IMR-90 (cell line): ENCODE results near the gene SLC2A6. TPM values are rescaled to one million over a fixed set of nuclear protein-coding genes. Genes with fewer than 3 reads are reported as not detected.

Experiments used
- ATAC-seq: fragments of 200-7000 bp; cut with Tn5 transposase; 2 replicates; pipeline ENCODE4 v1.9.1; 2020; ENCODE audit warnings: low read depth, mild to moderate bottlenecking, moderate library complexity
- BruUV-seq: library from RNA; stranded (reverse); fragments of 400-500 nt; replicated peaks from 2 replicates; lab custom pipeline; 2021; lab: Mats Ljungman, UMichigan
- CTCF ChIA-PET: fragments of 300-600 bp; formaldehyde crosslinking; extraction: SDS; loops from one replicate; lab custom pipeline; 2021; ENCODE audit warnings: antibody characterized with exemption; lab: Yijun Ruan, JAX
- POLR2A ChIA-PET: fragments of 300-600 bp; sonication (Branson Sonifier 250); formaldehyde crosslinking; loops from one replicate; lab custom pipeline; 2022; ENCODE audit warnings: antibody characterized with exemption; ENCODE audit not compliant: unreplicated experiment; lab: Charles Lee
- DNase-seq: peaks from one replicate; pipeline ENCODE4 v3.0.0; 2013
- H2AFZ ChIP-seq: replicated peaks from 2 replicates; pipeline ENCODE3; 2013; ENCODE audit warnings: low read length, mild to moderate bottlenecking; ENCODE audit not compliant: poor library complexity
- H2AK5ac ChIP-seq: 2 replicates; pipeline ENCODE4 v1.6.1; 2013; ENCODE audit warnings: low read depth, low read length, inconsistent platforms
- H2AK9ac ChIP-seq: replicated peaks from 2 replicates; pipeline ENCODE3; 2013; ENCODE audit warnings: mild to moderate bottlenecking, low read depth, low read length, moderate library complexity; ENCODE audit not compliant: poor library complexity
- H2BK120ac ChIP-seq: 2 replicates; pipeline ENCODE4 v1.6.1; 2013; ENCODE audit warnings: low read depth, low read length, inconsistent platforms
- H2BK15ac ChIP-seq: 3 replicates; pipeline ENCODE4 v1.6.1; 2013; ENCODE audit warnings: low read depth, low read length, inconsistent platforms
- H2BK20ac ChIP-seq: 2 replicates; pipeline ENCODE4 v1.6.1; 2013; ENCODE audit warnings: low read depth, mild to moderate bottlenecking, inconsistent platforms, low read length, moderate library complexity
- H2BK5ac ChIP-seq: 2 replicates; pipeline ENCODE4 v1.6.1; 2013; ENCODE audit warnings: mild to moderate bottlenecking, low read depth, low read length, inconsistent platforms; ENCODE audit not compliant: poor library complexity, severe bottlenecking
- H3K14ac ChIP-seq: replicated peaks from 2 replicates; pipeline ENCODE4 v1.6.1; 2013; ENCODE audit warnings: low read depth, low read length, inconsistent platforms
- H3K18ac ChIP-seq: 2 replicates; pipeline ENCODE4 v1.6.1; 2013; ENCODE audit warnings: low read depth, low read length, control low read depth
- H3K23ac ChIP-seq: 2 replicates; pipeline ENCODE4 v1.6.1; 2013; ENCODE audit warnings: low read depth, low read length, inconsistent platforms
- H3K27ac ChIP-seq: 2 replicates; pipeline ENCODE4 v1.5.1; 2013; ENCODE audit warnings: mild to moderate bottlenecking, control low read depth, low read length; ENCODE audit not compliant: insufficient read depth
- H3K27me3 ChIP-seq: 2 replicates; pipeline ENCODE4 v1.6.1; 2013; ENCODE audit warnings: low read length; ENCODE audit not compliant: control insufficient read depth, insufficient read depth
- H3K36me3 ChIP-seq: 2 replicates; pipeline ENCODE4 v1.6.1; 2013; ENCODE audit warnings: low read length, mixed read lengths; ENCODE audit not compliant: control insufficient read depth, insufficient read depth
- H3K4ac ChIP-seq: 2 replicates; pipeline ENCODE4 v1.6.1; 2013; ENCODE audit warnings: low read depth, low read length, inconsistent platforms
- H3K4me1 ChIP-seq: 2 replicates; pipeline ENCODE4 v1.6.1; 2013; ENCODE audit warnings: low read length, mixed read lengths; ENCODE audit not compliant: control insufficient read depth, insufficient read depth
- H3K4me2 ChIP-seq: 2 replicates; pipeline ENCODE4 v1.6.1; 2013; ENCODE audit warnings: low read depth, mild to moderate bottlenecking, control low read depth, low read length, moderate library complexity
- H3K4me3 ChIP-seq: 2 replicates; pipeline ENCODE4 v1.5.1; 2013; ENCODE audit warnings: low read depth, mild to moderate bottlenecking, control low read depth, low read length, moderate library complexity; ENCODE audit not compliant: insufficient read depth
- H3K56ac ChIP-seq: 2 replicates; pipeline ENCODE4 v1.6.1; 2013; ENCODE audit warnings: low read length, inconsistent platforms; ENCODE audit not compliant: insufficient read depth; ENCODE audit errors: extremely low read depth
- H3K79me1 ChIP-seq, 2 experiments: 2 replicates each; pipeline ENCODE4 v1.6.1; 2013; ENCODE audit warnings: low read length in 2 of 2, inconsistent platforms in 1 of 2, low read depth in 1 of 2
- H3K9ac ChIP-seq: 2 replicates; pipeline ENCODE4 v1.6.1; 2013; ENCODE audit warnings: low read depth, low read length, control low read depth
- H3K9me1 ChIP-seq: 2 replicates; pipeline ENCODE4 v1.6.1; 2013; ENCODE audit warnings: low read length, inconsistent platforms; ENCODE audit not compliant: insufficient read depth
- H3K9me3 ChIP-seq: 2 replicates; pipeline ENCODE4 v1.6.1; 2013; ENCODE audit warnings: low read length; ENCODE audit not compliant: control insufficient read depth, insufficient read depth
- H4K20me1 ChIP-seq: 2 replicates; pipeline ENCODE4 v1.6.1; 2013; ENCODE audit warnings: low read length, inconsistent platforms; ENCODE audit not compliant: insufficient read depth
- H4K5ac ChIP-seq: 2 replicates; pipeline ENCODE4 v1.6.1; 2013; ENCODE audit warnings: mild to moderate bottlenecking, low read depth, low read length, control low read depth
- H4K8ac ChIP-seq, 2 experiments: 2 replicates each; pipeline ENCODE4 v1.6.1; 2013; ENCODE audit warnings: low read depth in 2 of 2, low read length in 2 of 2, control low read depth in 1 of 2, inconsistent platforms in 1 of 2
- H4K91ac ChIP-seq: 2 replicates; pipeline ENCODE4 v1.6.1; 2013; ENCODE audit warnings: low read depth, low read length, inconsistent platforms; ENCODE audit not compliant: insufficient read depth
- CEBPB ChIP-seq: IDR thresholded peaks from 2 replicates; pipeline ENCODE4 v1.6.1; 2012; ENCODE audit warnings: low read depth, low read length, improper control_type of control experiment
- FOS ChIP-seq: fragments of 150-350 bp; IDR thresholded peaks from 2 replicates; pipeline ENCODE4 v1.6.1; 2016; ENCODE audit warnings: low read depth, low read length
- WGBS, 2 experiments: methylation state at CpG; one replicate each; pipeline versions ENCODE4 v1.1.5 to v1.1.7; 2013; ENCODE audit warnings: missing lambda C conversion rate in 2 of 2; ENCODE audit not compliant: insufficient read length in 1 of 2; ENCODE audit errors: extremely low coverage in 2 of 2; 5-methylcytosine and 5-hydroxymethylcytosine counted together
- dilution Hi-C: fragments of 300-500 bp; cut with HindIII; formaldehyde crosslinking; loops from one replicate; pipeline ENCODE4 v1.14.3; 2018; ENCODE audit warnings: low sequenced_read_pairs; ENCODE audit not compliant: unreplicated experiment
- in situ Hi-C: fragments of 300-500 bp; cut with MboI; formaldehyde crosslinking; loops from 3 replicates; pipeline ENCODE4 v1.14.3; 2019; ENCODE audit warnings: low sequenced_read_pairs, inconsistent platforms, mixed read lengths
- intact Hi-C: fragments of 100-400 bp; cut with micrococcal nuclease; formaldehyde crosslinking; loops from 2 replicates; pipeline ENCODE4 v1.10.0; 2022
- polyA plus RNA-seq, 3 experiments: library from polyadenylated mRNA; depleted of rRNA; stranded (reverse); fragments of >200 nt; gene quantifications; 2 replicates each; pipeline ENCODE4 v1.2.3, GENCODE V29; 2012; ENCODE audit warnings: low replicate concordance in 1 of 3
- total RNA-seq: library from RNA; depleted of rRNA; stranded (reverse); fragments of >200 nt; gene quantifications from 2 replicates; pipeline ENCODE4 v1.2.3, GENCODE V29; 2012

SLC2A6 gene
- total and polyA plus RNA-seq, 2 of the 4 experiments (the other 2 are of a cell fraction): 2.9 to 8.5 TPM

DNA sequence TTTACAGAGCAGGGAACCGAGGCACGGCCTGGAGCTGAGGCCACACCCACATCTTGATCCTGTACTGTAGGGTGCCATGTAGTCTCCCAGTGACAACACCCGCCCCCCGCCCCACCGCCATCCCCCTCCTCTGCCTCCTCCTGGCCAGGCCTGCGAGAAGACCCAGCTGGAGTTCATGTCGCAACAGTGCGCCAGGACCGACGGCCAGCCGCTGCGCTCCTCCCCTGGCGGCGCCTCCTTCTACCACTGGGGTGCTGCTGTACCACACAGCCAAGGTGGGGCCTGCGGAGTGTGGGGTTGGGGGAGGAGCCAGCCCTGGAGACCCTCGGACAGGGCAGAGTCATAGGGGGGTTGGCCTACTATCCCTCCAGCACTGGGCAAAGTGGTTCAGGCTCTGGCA lies 42.2 kb downstream of the SLC2A6 start:
- POLR2A ChIA-PET: no interaction called here
- no peaks in the 10 kb centered on the region for H3K27me3 ChIP-seq
- H3K14ac ChIP-seq: no peak overlapping the region
- H2BK15ac ChIP-seq: no peak overlapping the region
- no peak overlapping the region for H2BK20ac ChIP-seq
- no peak overlapping the region for H2AK5ac ChIP-seq
- no peak overlapping the region for H3K23ac ChIP-seq
- no peak for ATAC-seq
- no peaks in the 10 kb centered on the region for H3K9me3 ChIP-seq
- no peak overlapping the region for H3K56ac ChIP-seq
- no peak overlapping the region for H3K27ac ChIP-seq
- H4K91ac ChIP-seq: no peak overlapping the region
- H2AK9ac ChIP-seq: no peak overlapping the region
- H4K8ac ChIP-seq: no peak overlapping the region
- no peak overlapping the region for H4K5ac ChIP-seq
- H3K4me1 ChIP-seq: no peaks in the 10 kb centered on the region
- no peaks in the 10 kb centered on the region for H3K79me1 ChIP-seq
- no peak overlapping the region for H3K4ac ChIP-seq
- no peak overlapping the region for H3K18ac ChIP-seq
- CTCF ChIA-PET: no interaction called here
- DNase-seq: no peak
- no peaks in the 10 kb centered on the region for H3K9me1 ChIP-seq
- no peak overlapping the region for H3K4me3 ChIP-seq
- no TSS peak for BruUV-seq
- WGBS, 2 experiments: no CpG with 5 or more reads among the region's 16 CpGs
- no peak overlapping the region for H2BK5ac ChIP-seq
- H3K9ac ChIP-seq: no peak overlapping the region
- in situ Hi-C loops (no loop called here), intact Hi-C loops (no loop called here), dilution Hi-C loops (no loop called here)
- no peak overlapping the region for H2BK120ac ChIP-seq
- no peak for TF ChIP-seq FOS
- TF ChIP-seq CEBPB: 0 out of 2 replicates have a peak, but pooled peaks have one; percentile 26
- H4K20me1 ChIP-seq: no peaks in the 10 kb centered on the region
- H3K4me2 ChIP-seq: no peak overlapping the region
- H3K36me3 ChIP-seq: no peaks in the 10 kb centered on the region
- H2AFZ ChIP-seq: no peak overlapping the region
